Loucy (cell line): ENCODE data around the gene TSHZ2.

Experiments used
- H2AFZ ChIP-seq: fragments of 200-600 bp; sonication (generic); 2 replicates; pipeline ENCODE4 v1.6.0; 2016; ENCODE audit warnings: antibody characterized with exemption, mild to moderate bottlenecking, low read length, moderate library complexity
- H3F3A ChIP-seq: fragments of 200-600 bp; 2 replicates; pipeline ENCODE4 v1.6.0; 2016; ENCODE audit warnings: antibody characterized with exemption, low read depth, mild to moderate bottlenecking
- H3K27me3 ChIP-seq: fragments of 200-600 bp; sonication (generic); 2 replicates; pipeline ENCODE4 v1.6.1; 2014; ENCODE audit warnings: low read length, mild to moderate bottlenecking; ENCODE audit not compliant: insufficient read depth, poor library complexity, severe bottlenecking
- H3K36me3 ChIP-seq: fragments of 200-600 bp; sonication (generic); 2 replicates; pipeline ENCODE4 v1.6.1; 2016; ENCODE audit warnings: low read length; ENCODE audit not compliant: insufficient read depth
- H3K4me1 ChIP-seq: fragments of 200-600 bp; sonication (generic); 2 replicates; pipeline ENCODE4 v1.5.1; 2014; ENCODE audit warnings: low read length, mild to moderate bottlenecking; ENCODE audit not compliant: insufficient read depth, poor library complexity, severe bottlenecking
- H3K4me2 ChIP-seq: fragments of 200-600 bp; sonication (generic); 2 replicates; pipeline ENCODE4 v1.6.0; 2014; ENCODE audit warnings: antibody characterized with exemption, low read length, low read depth, mild to moderate bottlenecking; ENCODE audit not compliant: poor library complexity, severe bottlenecking
- H3K4me3 ChIP-seq: fragments of 200-600 bp; sonication (generic); 2 replicates; pipeline ENCODE4 v1.5.1; 2014; ENCODE audit warnings: low read length, mild to moderate bottlenecking, mixed read lengths; ENCODE audit not compliant: poor library complexity, severe bottlenecking
- H3K79me2 ChIP-seq: fragments of 200-600 bp; sonication (generic); 2 replicates; pipeline ENCODE4 v1.6.1; 2014; ENCODE audit warnings: low read length; ENCODE audit not compliant: insufficient read depth
- H3K9ac ChIP-seq: fragments of 200-600 bp; sonication (generic); 2 replicates; pipeline ENCODE4 v1.6.0; 2014; ENCODE audit warnings: mild to moderate bottlenecking, low read depth, low read length, moderate library complexity; ENCODE audit not compliant: poor library complexity, severe bottlenecking
- H3K9me2 ChIP-seq: fragments of 200-600 bp; sonication (generic); replicated peaks from 2 replicates; pipeline ENCODE4 v1.6.1; 2016; ENCODE audit warnings: low read depth, low read length, mixed read lengths
- H3K9me3 ChIP-seq: fragments of 200-600 bp; sonication (generic); 2 replicates; pipeline ENCODE4 v1.6.1; 2014; ENCODE audit warnings: mild to moderate bottlenecking, antibody characterized with exemption, low read length, low read depth; ENCODE audit not compliant: insufficient read depth
- H4K20me1 ChIP-seq: fragments of 200-600 bp; sonication (generic); 2 replicates; pipeline ENCODE4 v1.6.0; 2014; ENCODE audit warnings: antibody characterized with exemption, low read length, mild to moderate bottlenecking; ENCODE audit not compliant: insufficient read depth, poor library complexity, severe bottlenecking
- CTCF ChIP-seq: fragments of 200-600 bp; sonication (generic); conservative IDR thresholded peaks from 2 replicates; pipeline ENCODE4 v1.5.1; 2014; ENCODE audit warnings: mild to moderate bottlenecking, antibody characterized with exemption, low read length
- EZH2phosphoT487 ChIP-seq: fragments of 200-600 bp; IDR thresholded peaks from 2 replicates; pipeline ENCODE4 v1.6.1; 2018; ENCODE audit warnings: antibody characterized with exemption, mild to moderate bottlenecking, moderate library complexity, borderline replicate concordance

TSHZ2 gene

GRCh38 chr20:52936351-52937340 is 35.5 kb upstream of the TSHZ2 start:
- Histone ChIP-seq H3K4me1 (no peaks in the 10 kb centered on the region), H4K20me1 (no peaks in the 10 kb centered on the region), H3K4me3 (no peak overlapping the region), H3K4me2 (no peak overlapping the region), H3K9me3 (no peaks in the 10 kb centered on the region), H2AFZ (no peak overlapping the region), H3K9ac (no peak overlapping the region), H3K9me2 (no peaks in the 10 kb centered on the region), H3K79me2 (no peaks in the 10 kb centered on the region), H3F3A (no peaks in the 10 kb centered on the region), H3K36me3 (no peaks in the 10 kb centered on the region; the same call in 1 of the 2 replicates), H3K27me3 (no peaks in the 10 kb centered on the region)
- no peak for TF ChIP-seq CTCF
- TF ChIP-seq EZH2phosphoT487, result no peak

GRCh38 chr20:52937591-52938100 is 34.5 kb upstream of the TSHZ2 start:
- no peaks in the 10 kb centered on the region; the same call in 1 of the 2 replicates for H3K9me2 ChIP-seq
- no peak overlapping the region for H3K4me2 ChIP-seq
- no peaks in the 10 kb centered on the region for H3K79me2 ChIP-seq
- H3F3A ChIP-seq, result no peaks in the 10 kb centered on the region
- H2AFZ ChIP-seq, result no peak overlapping the region
- H4K20me1 ChIP-seq, result no peaks in the 10 kb centered on the region
- H3K4me3 ChIP-seq, result no peak overlapping the region
- H3K36me3 ChIP-seq, result no peaks in the 10 kb centered on the region; the same call in 1 of the 2 replicates
- no peaks in the 10 kb centered on the region for H3K27me3 ChIP-seq
- H3K9ac ChIP-seq, result no peak overlapping the region
- H3K4me1 ChIP-seq, result no peaks in the 10 kb centered on the region
- no peak for TF ChIP-seq CTCF
- no peak for TF ChIP-seq EZH2phosphoT487
- no peaks in the 10 kb centered on the region for H3K9me3 ChIP-seq

GRCh38 chr20:52939141-52939540 is 33.0 kb upstream of the TSHZ2 start:
- no peak overlapping the region for H3K4me3 ChIP-seq
- no peaks in the 10 kb centered on the region for H3K4me1 ChIP-seq
- no peaks in the 10 kb centered on the region for H3K9me3 ChIP-seq
- no peaks in the 10 kb centered on the region for H3K79me2 ChIP-seq
- no peaks in the 10 kb centered on the region for H3F3A ChIP-seq
- H3K27me3 ChIP-seq, result no peaks in the 10 kb centered on the region
- no peak for TF ChIP-seq CTCF
- no peak for TF ChIP-seq EZH2phosphoT487
- H3K36me3 ChIP-seq, result no peaks in the 10 kb centered on the region; the same call in 1 of the 2 replicates
- H3K9ac ChIP-seq, result no peak overlapping the region
- H4K20me1 ChIP-seq, result no peaks in the 10 kb centered on the region
- no peak overlapping the region for H2AFZ ChIP-seq
- no peaks in the 10 kb centered on the region; the same call in 1 of the 2 replicates for H3K9me2 ChIP-seq
- no peak overlapping the region for H3K4me2 ChIP-seq
